GM12872 (cell line): Measurements from ENCODE around the gene HNRNPUL1.

Experiments
- TF ChIP-seq, protein P1 (sequence below): IDR thresholded peaks from 3 replicates; pipeline ENCODE4 v1.5.1; 2011; ENCODE audit warnings: low read depth, mild to moderate bottlenecking, low read length, moderate library complexity; ENCODE audit not compliant: insufficient read depth

The HNRNPUL1 gene

GRCh38 chr19:41221514-41222205, 42.5 kb upstream of the HNRNPUL1 start:
- TF ChIP-seq, protein P1, sequence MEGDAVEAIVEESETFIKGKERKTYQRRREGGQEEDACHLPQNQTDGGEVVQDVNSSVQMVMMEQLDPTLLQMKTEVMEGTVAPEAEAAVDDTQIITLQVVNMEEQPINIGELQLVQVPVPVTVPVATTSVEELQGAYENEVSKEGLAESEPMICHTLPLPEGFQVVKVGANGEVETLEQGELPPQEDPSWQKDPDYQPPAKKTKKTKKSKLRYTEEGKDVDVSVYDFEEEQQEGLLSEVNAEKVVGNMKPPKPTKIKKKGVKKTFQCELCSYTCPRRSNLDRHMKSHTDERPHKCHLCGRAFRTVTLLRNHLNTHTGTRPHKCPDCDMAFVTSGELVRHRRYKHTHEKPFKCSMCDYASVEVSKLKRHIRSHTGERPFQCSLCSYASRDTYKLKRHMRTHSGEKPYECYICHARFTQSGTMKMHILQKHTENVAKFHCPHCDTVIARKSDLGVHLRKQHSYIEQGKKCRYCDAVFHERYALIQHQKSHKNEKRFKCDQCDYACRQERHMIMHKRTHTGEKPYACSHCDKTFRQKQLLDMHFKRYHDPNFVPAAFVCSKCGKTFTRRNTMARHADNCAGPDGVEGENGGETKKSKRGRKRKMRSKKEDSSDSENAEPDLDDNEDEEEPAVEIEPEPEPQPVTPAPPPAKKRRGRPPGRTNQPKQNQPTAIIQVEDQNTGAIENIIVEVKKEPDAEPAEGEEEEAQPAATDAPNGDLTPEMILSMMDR = no peak

DNA sequence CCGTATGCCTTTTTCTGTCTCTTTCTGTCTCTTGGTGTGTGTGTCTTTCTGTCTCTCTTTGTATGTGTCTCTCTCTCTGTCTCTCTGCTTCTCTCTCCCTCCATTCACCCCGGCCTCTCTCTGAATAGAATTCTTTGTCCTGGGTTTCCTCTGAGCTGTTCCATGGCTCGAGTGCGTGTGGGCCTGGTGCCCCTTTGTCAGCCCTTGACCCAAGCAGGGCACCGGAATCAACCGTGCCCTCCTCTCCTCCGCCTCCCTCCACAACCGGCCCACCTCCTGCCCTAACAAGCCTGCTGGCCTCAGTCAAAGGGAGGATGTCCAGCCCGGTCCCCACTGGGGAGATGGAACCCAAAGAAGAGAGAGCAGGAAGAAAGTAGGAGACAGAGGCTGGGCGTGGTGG, 41.9 kb upstream of the HNRNPUL1 start:
- TF ChIP-seq, protein P1 = no peak

DNA sequence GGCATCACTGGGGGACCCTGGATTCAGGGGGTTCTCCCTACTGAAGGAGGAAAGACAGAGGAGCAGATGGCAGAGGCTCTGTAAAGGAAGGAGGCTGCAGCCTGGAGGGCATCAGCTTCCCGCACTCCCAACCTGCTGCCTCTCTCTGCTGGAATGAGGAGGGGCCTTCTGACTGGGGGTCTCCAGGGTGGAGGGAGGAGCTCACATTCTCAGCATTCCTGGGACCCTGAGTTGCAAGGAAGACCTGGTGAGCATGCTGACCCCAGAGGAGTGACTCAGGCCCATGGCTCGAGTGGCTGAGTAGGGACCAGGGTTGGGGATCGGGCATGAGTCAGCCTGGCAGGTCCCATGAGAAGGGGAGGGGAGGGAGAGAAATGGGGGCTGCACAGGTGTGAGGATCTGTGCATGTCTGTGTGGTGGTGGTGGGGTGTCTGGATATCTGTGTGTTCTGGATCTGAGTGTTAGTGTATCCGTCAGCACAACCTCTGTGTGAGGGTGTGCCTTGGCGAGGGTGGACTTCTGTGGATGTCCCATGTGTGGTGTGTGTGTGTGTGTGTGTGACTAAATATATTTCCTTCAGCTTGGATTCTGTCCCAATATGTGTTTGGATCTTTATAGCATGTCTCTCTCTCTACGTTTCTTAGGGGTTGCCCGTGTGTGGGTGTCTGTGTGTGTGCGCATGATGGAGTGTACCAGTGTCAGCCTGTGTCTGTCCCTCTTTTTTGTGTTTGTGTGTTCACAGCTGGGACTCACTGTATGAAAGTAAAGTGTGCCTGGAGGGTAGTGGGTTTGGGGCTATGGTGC, 40.5 kb upstream of the HNRNPUL1 start:
- TF ChIP-seq, protein P1 = no peak

DNA sequence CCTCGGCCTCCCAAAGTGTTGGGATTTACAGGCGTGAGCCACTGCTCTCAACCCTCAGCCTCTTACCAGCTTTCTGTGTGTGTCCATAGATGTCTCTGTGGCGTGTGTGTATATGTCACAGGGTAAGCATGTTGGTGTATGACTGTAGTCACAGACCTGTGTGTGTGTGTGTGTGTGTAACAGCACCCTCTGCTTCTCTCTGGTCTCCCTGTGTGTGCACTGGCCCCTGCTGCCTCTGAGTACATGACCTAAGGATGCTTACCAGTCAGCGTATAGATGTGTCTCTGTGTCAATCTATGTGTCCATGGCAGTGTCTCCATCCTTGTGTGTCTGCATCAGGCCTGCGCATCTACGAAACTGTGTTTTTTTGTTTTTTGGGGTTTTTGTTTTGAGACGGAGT, 39.5 kb upstream of the HNRNPUL1 start:
- TF ChIP-seq, protein P1 = no peak

DNA sequence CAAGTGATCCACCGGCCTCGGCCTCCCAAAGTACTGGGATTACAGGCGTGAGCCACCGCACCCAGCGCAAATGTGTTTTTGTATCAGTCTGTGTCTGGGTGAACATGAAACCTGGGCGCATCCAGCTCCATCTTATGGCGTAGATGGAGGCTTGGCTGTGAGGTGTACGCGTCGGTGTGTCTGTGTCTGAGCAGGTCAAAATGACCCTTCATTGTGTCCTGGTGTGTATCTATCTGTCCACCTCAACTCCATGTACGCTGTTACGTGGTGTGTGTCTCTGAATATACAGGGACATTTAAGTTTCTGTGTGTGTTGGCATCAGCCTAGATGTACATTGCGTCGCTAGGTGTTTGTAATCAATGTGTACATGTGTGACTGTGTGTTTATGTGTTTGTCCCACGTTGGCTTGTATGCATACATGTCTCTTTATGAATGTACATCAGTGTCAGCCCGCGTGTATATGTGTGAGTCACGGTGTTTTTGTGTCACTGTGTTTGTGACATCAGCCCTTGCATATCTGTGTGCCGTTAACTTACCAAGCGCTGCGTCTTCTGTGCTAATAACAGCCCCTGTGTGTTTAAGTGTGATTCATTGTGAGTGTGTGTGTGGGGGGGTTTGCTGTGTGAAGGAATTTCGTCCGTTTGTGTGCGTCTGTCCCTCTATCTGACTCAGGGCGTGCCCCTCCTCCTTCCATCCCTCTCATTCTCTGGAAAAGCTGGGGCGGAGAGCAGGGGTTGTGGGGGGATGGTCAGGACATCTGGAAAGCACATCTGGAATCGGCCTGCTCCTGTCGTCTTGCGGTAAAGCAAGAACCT, 38.7 kb upstream of the HNRNPUL1 start:
- TF ChIP-seq, protein P1 = no peak

DNA sequence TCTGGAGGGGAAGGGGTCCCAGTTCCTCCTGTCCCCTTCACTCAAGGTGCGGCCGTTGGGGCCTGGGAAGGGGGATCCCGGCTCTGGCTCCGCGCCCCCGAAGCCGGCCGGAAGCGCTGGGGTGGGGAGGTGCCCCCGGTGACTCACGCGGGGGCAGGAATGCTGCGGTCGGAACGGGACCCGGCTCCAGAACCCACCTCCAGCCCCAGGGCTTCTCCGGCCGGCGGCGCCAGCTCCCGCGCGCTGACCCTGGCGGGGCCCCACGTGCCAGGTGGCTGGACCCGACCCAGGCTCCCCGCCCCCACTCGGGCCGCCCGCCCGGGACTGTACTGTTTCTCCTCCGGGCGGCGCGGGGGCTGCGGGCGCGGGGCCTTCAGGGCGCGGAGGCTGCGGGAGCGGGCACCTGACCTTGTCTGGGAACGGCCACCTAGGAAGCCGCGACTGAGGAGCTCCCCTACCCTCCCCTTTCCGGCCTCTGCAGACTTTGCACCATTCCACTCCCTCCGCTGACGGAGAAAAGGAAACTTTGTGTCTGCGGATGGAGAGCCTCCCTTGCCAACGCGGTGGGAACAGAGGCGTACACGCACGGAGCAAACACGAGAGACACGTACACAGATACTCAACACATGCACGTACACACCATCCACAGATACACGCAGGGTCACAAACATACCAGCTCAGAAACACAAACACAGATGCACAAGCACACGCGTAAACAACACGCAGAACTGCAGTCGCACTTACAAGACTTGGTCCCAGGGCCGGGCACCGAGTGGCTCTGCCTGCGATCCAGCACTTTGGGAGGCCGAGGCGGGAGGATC, 37.9 kb upstream of the HNRNPUL1 start:
- TF ChIP-seq, protein P1 = no peak
